ENCODE measurements around the gene F11. TPM values are rescaled to one million over a fixed set of nuclear protein-coding genes. Genes with fewer than 3 reads are reported as not detected.

F11 gene
- total and polyA plus RNA-seq, 2 donors (not counting 1 experiment from before 2014, with no cell fraction given), result 0.06 TPM; not detected in 1

DNA sequence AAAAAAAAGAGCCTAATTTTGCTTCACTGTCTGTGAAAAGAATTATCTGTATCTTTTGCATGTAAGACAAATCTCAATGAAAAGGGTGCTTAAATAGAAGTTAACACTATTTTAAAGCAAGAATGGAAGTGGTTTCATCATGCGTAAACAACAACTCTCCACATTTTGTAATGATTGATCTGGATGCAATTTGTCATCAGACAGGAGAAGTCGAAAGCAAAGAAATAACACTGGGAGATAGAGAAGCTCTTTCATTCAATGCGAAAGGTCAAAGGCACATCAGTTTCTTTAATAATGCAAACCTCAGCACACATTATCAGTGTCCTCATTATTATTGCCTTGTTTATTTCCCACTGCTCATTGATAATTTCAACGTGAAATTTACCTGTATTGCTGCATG lies 29.9 kb upstream of the F11 start:
- intact Hi-C loops (cut with micrococcal nuclease), result no loop called here
- Mint-ChIP-seq H3K4me3 (no peak overlapping the region), H3K27me3 (no peaks in the 10 kb centered on the region), H3K27ac (no peak overlapping the region), H3K4me1 (no peaks in the 10 kb centered on the region), H3K9me3 (ENCODE audit: insufficient read depth) (no peaks in the 10 kb centered on the region)
- Histone ChIP-seq H3K79me2 (ENCODE audit: control insufficient read depth, insufficient read depth, low read length) (no peaks in the 10 kb centered on the region), H3K4me3 (ENCODE audit: control extremely low read depth in 1 of 5, extremely low read depth in 1 of 5, insufficient read depth in 1 of 5, low read depth in 2 of 5, low read length in 4 of 5) (no peak overlapping the region), H3K27me3 (replicated peaks in 1 of 4; ENCODE audit: control extremely low read depth in 1 of 4, control insufficient read depth in 3 of 4, insufficient read depth in 4 of 4, low read length in 3 of 4) (no peaks in the 10 kb centered on the region), H3K36me3 (replicated peaks in 1 of 2; ENCODE audit: control extremely low read depth in 1 of 2, control insufficient read depth in 1 of 2, extremely low read depth in 1 of 2, insufficient read depth in 2 of 2, low read length in 1 of 2) (no peaks in the 10 kb centered on the region), H3K9me3 (ENCODE audit: control extremely low read depth in 1 of 3, control insufficient read depth in 2 of 3, insufficient read depth in 1 of 3, low read length in 2 of 3) (no peaks in the 10 kb centered on the region), H2AFZ (ENCODE audit: insufficient read depth, low read depth, low read length, poor library complexity, severe bottlenecking) (no peak overlapping the region), H3K4me1 (ENCODE audit: control insufficient read depth in 2 of 2, insufficient read depth in 2 of 2, low read length in 2 of 2) (no peaks in the 10 kb centered on the region), H3K27ac (ENCODE audit: low read length in 2 of 2) (no peak overlapping the region), H3K9ac (ENCODE audit: low read length) (no peak overlapping the region), H3K4me2 (replicated peaks; ENCODE audit: low read depth, low read length, poor library complexity, severe bottlenecking) (no peak overlapping the region), H4K20me1 (ENCODE audit: control insufficient read depth, insufficient read depth, low read length, poor library complexity, severe bottlenecking) (no peaks in the 10 kb centered on the region)
- ChIA-PET POLR2A (no interaction called here), CTCF (no interaction called here)
- TF ChIP-seq EZH2 (IDR thresholded peaks at IDR 0.05; ENCODE audit: borderline replicate concordance, insufficient read depth, low read depth, low read length, poor library complexity, severe bottlenecking), result no peak
- TF ChIP-seq, protein P1, sequence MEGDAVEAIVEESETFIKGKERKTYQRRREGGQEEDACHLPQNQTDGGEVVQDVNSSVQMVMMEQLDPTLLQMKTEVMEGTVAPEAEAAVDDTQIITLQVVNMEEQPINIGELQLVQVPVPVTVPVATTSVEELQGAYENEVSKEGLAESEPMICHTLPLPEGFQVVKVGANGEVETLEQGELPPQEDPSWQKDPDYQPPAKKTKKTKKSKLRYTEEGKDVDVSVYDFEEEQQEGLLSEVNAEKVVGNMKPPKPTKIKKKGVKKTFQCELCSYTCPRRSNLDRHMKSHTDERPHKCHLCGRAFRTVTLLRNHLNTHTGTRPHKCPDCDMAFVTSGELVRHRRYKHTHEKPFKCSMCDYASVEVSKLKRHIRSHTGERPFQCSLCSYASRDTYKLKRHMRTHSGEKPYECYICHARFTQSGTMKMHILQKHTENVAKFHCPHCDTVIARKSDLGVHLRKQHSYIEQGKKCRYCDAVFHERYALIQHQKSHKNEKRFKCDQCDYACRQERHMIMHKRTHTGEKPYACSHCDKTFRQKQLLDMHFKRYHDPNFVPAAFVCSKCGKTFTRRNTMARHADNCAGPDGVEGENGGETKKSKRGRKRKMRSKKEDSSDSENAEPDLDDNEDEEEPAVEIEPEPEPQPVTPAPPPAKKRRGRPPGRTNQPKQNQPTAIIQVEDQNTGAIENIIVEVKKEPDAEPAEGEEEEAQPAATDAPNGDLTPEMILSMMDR (IDR thresholded peaks at IDR 0.05), result no peak
- DNase-seq (no peak), ATAC-seq (ENCODE audit: low read depth) (no peak)
- no CpG with 5 or more reads among the region's 4 CpGs for whole genome bisulfite sequencing (ENCODE audit: insufficient coverage)

DNA sequence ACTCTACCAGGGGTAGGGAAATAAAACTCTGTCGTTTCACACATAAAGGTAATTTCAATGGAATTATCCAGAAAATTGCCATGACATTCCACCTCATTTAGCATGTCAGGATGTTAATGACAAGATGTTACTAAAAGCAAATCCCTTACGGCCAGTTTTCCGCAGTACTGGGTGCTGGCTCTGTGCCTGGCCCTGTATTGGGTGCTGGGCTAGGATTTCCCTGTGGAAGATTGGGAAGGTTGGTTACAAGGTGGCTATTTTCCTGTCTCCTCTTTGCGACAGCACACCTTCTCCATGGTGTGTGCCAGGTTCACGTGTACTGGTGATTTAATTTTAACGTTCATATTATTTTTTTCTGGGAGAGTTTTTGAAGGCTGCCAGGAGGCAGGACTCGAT lies 25.5 kb upstream of the F11 start:
- intact Hi-C loops (cut with micrococcal nuclease), result no loop called here
- TF ChIP-seq EZH2 (IDR thresholded peaks at IDR 0.05; ENCODE audit: borderline replicate concordance, insufficient read depth, low read depth, low read length, poor library complexity, severe bottlenecking), result no peak
- TF ChIP-seq, protein P1 (IDR thresholded peaks at IDR 0.05), result no peak
- POLR2A ChIA-PET, result no interaction called here
- CTCF ChIA-PET, result no interaction called here
- Histone ChIP-seq H2AFZ (ENCODE audit: insufficient read depth, low read depth, low read length, poor library complexity, severe bottlenecking) (no peak overlapping the region), H3K79me2 (ENCODE audit: control insufficient read depth, insufficient read depth, low read length) (no peaks in the 10 kb centered on the region), H3K9ac (ENCODE audit: low read length) (no peak overlapping the region), H3K4me3 (ENCODE audit: control extremely low read depth in 1 of 5, extremely low read depth in 1 of 5, insufficient read depth in 1 of 5, low read depth in 2 of 5, low read length in 4 of 5) (no peak overlapping the region), H3K9me3 (ENCODE audit: control extremely low read depth in 1 of 3, control insufficient read depth in 2 of 3, insufficient read depth in 1 of 3, low read length in 2 of 3) (peaks cover 0 to 4% (median 0%) of the 10 kb centered on the region in 3 donors), H3K27me3 (replicated peaks in 1 of 4; ENCODE audit: control extremely low read depth in 1 of 4, control insufficient read depth in 3 of 4, insufficient read depth in 4 of 4, low read length in 3 of 4) (no peaks in the 10 kb centered on the region), H3K27ac (ENCODE audit: low read length in 2 of 2) (no peak overlapping the region), H3K4me2 (replicated peaks; ENCODE audit: low read depth, low read length, poor library complexity, severe bottlenecking) (no peak overlapping the region), H3K4me1 (ENCODE audit: control insufficient read depth in 2 of 2, insufficient read depth in 2 of 2, low read length in 2 of 2) (no peaks in the 10 kb centered on the region), H3K36me3 (replicated peaks in 1 of 2; ENCODE audit: control extremely low read depth in 1 of 2, control insufficient read depth in 1 of 2, extremely low read depth in 1 of 2, insufficient read depth in 2 of 2, low read length in 1 of 2) (no peaks in the 10 kb centered on the region), H4K20me1 (ENCODE audit: control insufficient read depth, insufficient read depth, low read length, poor library complexity, severe bottlenecking) (no peaks in the 10 kb centered on the region)
- Mint-ChIP-seq H3K4me1 (no peaks in the 10 kb centered on the region), H3K9me3 (ENCODE audit: insufficient read depth) (no peaks in the 10 kb centered on the region), H3K4me3 (no peak overlapping the region), H3K27ac (no peak overlapping the region), H3K27me3 (no peaks in the 10 kb centered on the region)
- ATAC-seq (ENCODE audit: low read depth), result no peak
- DNase-seq, result no peak
- 91% methylated on average over 5 of the region's 7 CpGs for WGBS (ENCODE audit: insufficient coverage)
